K562 (cell line): Measurements from ENCODE around the gene SPATS2. TPM values are rescaled to one million over a fixed set of nuclear protein-coding genes. Genes with fewer than 3 reads are reported as not detected.

Experiments
- ELK3 ChIP-seq: fragments of 450-650 bp; formaldehyde crosslinking; IDR thresholded peaks from 2 replicates; pipeline ENCODE4 v1.4.0; 2020; ENCODE audit warnings: mild to moderate bottlenecking
- EWSR1 ChIP-seq: fragments of 450-650 bp; IDR thresholded peaks from 2 replicates; pipeline ENCODE4 v1.6.1; 2018; ENCODE audit warnings: borderline replicate concordance, mild to moderate bottlenecking, low read depth, moderate library complexity; ENCODE audit not compliant: partially characterized antibody
- HES1 ChIP-seq: fragments of 450-650 bp; IDR thresholded peaks from 2 replicates; pipeline ENCODE4 v1.6.1; 2016; ENCODE audit warnings: low read depth, mild to moderate bottlenecking, moderate library complexity
- HINFP ChIP-seq: fragments of 450-650 bp; conservative IDR thresholded peaks from 2 replicates; pipeline ENCODE4 v1.6.1; 2016; ENCODE audit warnings: missing genetic modification characterization, low read depth, mild to moderate bottlenecking, control low read depth, missing compliant biosample characterization
- KAT2B ChIP-seq: IDR thresholded peaks from one replicate; pipeline ENCODE4 v1.6.1; 2012; ENCODE audit warnings: low read depth, mild to moderate bottlenecking, control low read depth, inconsistent platforms, low read length, moderate library complexity
- MIER1 ChIP-seq: fragments of 450-650 bp; IDR thresholded peaks from 2 replicates; pipeline ENCODE4 v1.6.1; 2016; ENCODE audit warnings: antibody characterized with exemption, mild to moderate bottlenecking, low read depth
- MTA1 ChIP-seq: fragments of 450-650 bp; IDR thresholded peaks from 2 replicates; pipeline ENCODE4 v1.6.1; 2017; ENCODE audit warnings: borderline replicate concordance
- MXD1 ChIP-seq: fragments of 250-450 bp; sonication (Bioruptor Pico); IDR thresholded peaks from 2 replicates; pipeline ENCODE4 v1.8.0; 2021; ENCODE audit warnings: borderline replicate concordance, mild to moderate bottlenecking, moderate library complexity; ENCODE audit not compliant: poor library complexity, severe bottlenecking
- NFRKB ChIP-seq: fragments of 450-650 bp; IDR thresholded peaks from 2 replicates; pipeline ENCODE4 v1.6.1; 2016; ENCODE audit warnings: low read depth
- RBM17 ChIP-seq: fragments of 200-400 bp; formaldehyde crosslinking; IDR thresholded peaks from 2 replicates; pipeline ENCODE4 v1.6.1; 2017; ENCODE audit warnings: low read depth, mild to moderate bottlenecking, low read length, borderline replicate concordance
- RFX1 ChIP-seq: fragments of 450-650 bp; IDR thresholded peaks from 2 replicates; pipeline ENCODE4 v1.6.1; 2016; ENCODE audit warnings: mild to moderate bottlenecking, moderate library complexity
- SMAD4 ChIP-seq: fragments of 250-450 bp; sonication (Bioruptor Pico); conservative IDR thresholded peaks from 2 replicates; pipeline ENCODE4 v1.8.0; 2021; ENCODE audit warnings: inconsistent platforms, mild to moderate bottlenecking, moderate library complexity
- TAF9B ChIP-seq: fragments of 450-650 bp; IDR thresholded peaks from 2 replicates; pipeline ENCODE4 v1.6.1; 2018; ENCODE audit warnings: mild to moderate bottlenecking; ENCODE audit not compliant: partially characterized antibody
- TRIM24 ChIP-seq, 2 experiments: fragments of 450-650 bp; IDR thresholded peaks; 2 replicates each; pipeline ENCODE4 v1.6.1; 2016
- TRIM28 ChIP-seq: fragments of 450-650 bp; IDR thresholded peaks from 2 replicates; pipeline ENCODE4 v1.6.1; 2017
- polyA plus RNA-seq, 8 experiments: library from polyadenylated mRNA; depleted of rRNA in 4 of 8; stranded (reverse) in 5 of 8; unstranded in 3 of 8; fragments of >200 nt; fragmentation: Nextera tagmentation in 2 of 8; fragmentation: Illumina TruSeq in 1 of 8; extraction: Ambion mirVana in 2 of 8; extraction: Trizol in 1 of 8; gene quantifications; 2 replicates each; pipeline versions ENCODE4 v1.2.1 to v1.2.3, GENCODE V29; 2011 to 2014; ENCODE audit warnings: inconsistent platforms in 1 of 8, missing spikeins in 1 of 8
- total RNA-seq, 7 experiments: library from RNA; depleted of rRNA in 6 of 7; stranded (reverse); fragments of >200 nt in 6 of 7; fragmentation: Illumina TruSeq in 2 of 7; extraction: Trizol in 2 of 7; gene quantifications; 2 replicates each; pipeline versions ENCODE4 v1.2.1 to v1.2.3, GENCODE V29; 2011 to 2021; ENCODE audit warnings: low replicate concordance in 1 of 7
- TF ChIP-seq, protein P1 (sequence below), 2 experiments: IDR thresholded peaks; 2 replicates each; pipeline ENCODE4 v1.6.1; 2012; ENCODE audit warnings: improper control_type of control experiment in 2 of 2, low read depth in 2 of 2, low read length in 2 of 2, borderline replicate concordance in 1 of 2

SPATS2 gene
- total and polyA plus RNA-seq, 9 of the 15 experiments (the other 6 are each of a cell fraction or from before 2014, with no cell fraction given) = 5.4 to 48.2 (median 17.5) TPM

- TF ChIP-seq, protein P1, sequence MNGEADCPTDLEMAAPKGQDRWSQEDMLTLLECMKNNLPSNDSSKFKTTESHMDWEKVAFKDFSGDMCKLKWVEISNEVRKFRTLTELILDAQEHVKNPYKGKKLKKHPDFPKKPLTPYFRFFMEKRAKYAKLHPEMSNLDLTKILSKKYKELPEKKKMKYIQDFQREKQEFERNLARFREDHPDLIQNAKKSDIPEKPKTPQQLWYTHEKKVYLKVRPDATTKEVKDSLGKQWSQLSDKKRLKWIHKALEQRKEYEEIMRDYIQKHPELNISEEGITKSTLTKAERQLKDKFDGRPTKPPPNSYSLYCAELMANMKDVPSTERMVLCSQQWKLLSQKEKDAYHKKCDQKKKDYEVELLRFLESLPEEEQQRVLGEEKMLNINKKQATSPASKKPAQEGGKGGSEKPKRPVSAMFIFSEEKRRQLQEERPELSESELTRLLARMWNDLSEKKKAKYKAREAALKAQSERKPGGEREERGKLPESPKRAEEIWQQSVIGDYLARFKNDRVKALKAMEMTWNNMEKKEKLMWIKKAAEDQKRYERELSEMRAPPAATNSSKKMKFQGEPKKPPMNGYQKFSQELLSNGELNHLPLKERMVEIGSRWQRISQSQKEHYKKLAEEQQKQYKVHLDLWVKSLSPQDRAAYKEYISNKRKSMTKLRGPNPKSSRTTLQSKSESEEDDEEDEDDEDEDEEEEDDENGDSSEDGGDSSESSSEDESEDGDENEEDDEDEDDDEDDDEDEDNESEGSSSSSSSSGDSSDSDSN (IDR thresholded peaks at IDR 0.05; ENCODE audit: borderline replicate concordance in 1 of 2, low read depth in 2 of 2, low read length in 2 of 2) = no peak; a peak in 1 of 4 replicates
- TF ChIP-seq NFRKB = no peak
- no peak for TF ChIP-seq TAF9B
- no peak for TF ChIP-seq TRIM28
- TF ChIP-seq HES1 = no peak
- TF ChIP-seq ELK3 = no peak
- TF ChIP-seq TRIM24 (IDR thresholded peaks at IDR 0.05) = no peak
- no peak for TF ChIP-seq RBM17
- 0 out of 2 replicates have a peak, but pooled peaks have one; percentile 35 for TF ChIP-seq MTA1
- no peak for TF ChIP-seq MIER1
- TF ChIP-seq EWSR1 = no peak
- 0 out of 2 replicates have a peak, but pooled peaks have one; percentile 47 for TF ChIP-seq SMAD4 (CRISPR knock-in tag)
- no peak for TF ChIP-seq KAT2B
- no peak for TF ChIP-seq RFX1
- TF ChIP-seq HINFP = 0 out of 2 replicates have a peak, but pooled peaks have one; percentile 9
- TF ChIP-seq MXD1 = no peak
These were observed at the start of gene SPATS2 (continued) for GRCh38 chr12:49367381-49368239.
